Trophoblast cell (in vitro differentiated cells and primary cell): ENCODE results near the gene PFKFB3.

Experiments
- DNase-seq, 2 donors: peaks; one replicate each; pipeline ENCODE4 v3.0.0-alpha.2; 2016
- H2AFZ ChIP-seq: 2 replicates; pipeline ENCODE4 v1.6.1; 2013; ENCODE audit warnings: low read length, moderate library complexity, mild to moderate bottlenecking; ENCODE audit not compliant: insufficient read depth, poor library complexity
- H2AK5ac ChIP-seq: 2 replicates; pipeline ENCODE4 v1.6.1; 2013; ENCODE audit warnings: mild to moderate bottlenecking, low read length
- H2BK120ac ChIP-seq: 2 replicates; pipeline ENCODE4 v1.6.1; 2013; ENCODE audit warnings: low read length, mild to moderate bottlenecking, moderate library complexity; ENCODE audit not compliant: insufficient read depth, poor library complexity
- H2BK12ac ChIP-seq: 2 replicates; pipeline ENCODE4 v1.6.1; 2013; ENCODE audit warnings: mild to moderate bottlenecking, low read length, moderate library complexity
- H2BK5ac ChIP-seq: 2 replicates; pipeline ENCODE4 v1.6.1; 2013; ENCODE audit warnings: low read length, low read depth, moderate library complexity, mild to moderate bottlenecking; ENCODE audit not compliant: poor library complexity
- H3K14ac ChIP-seq: 2 replicates; pipeline ENCODE4 v1.6.1; 2013; ENCODE audit warnings: mild to moderate bottlenecking, low read length
- H3K18ac ChIP-seq: 2 replicates; pipeline ENCODE4 v1.6.1; 2013; ENCODE audit warnings: mild to moderate bottlenecking, low read length
- H3K23ac ChIP-seq: 2 replicates; pipeline ENCODE4 v1.6.1; 2013; ENCODE audit warnings: low read length
- H3K27ac ChIP-seq: 2 replicates; pipeline ENCODE4 v1.5.1; 2013; ENCODE audit warnings: low read depth, mild to moderate bottlenecking, inconsistent platforms, low read length, moderate library complexity
- H3K27me3 ChIP-seq: 2 replicates; pipeline ENCODE4 v1.6.1; 2013; ENCODE audit warnings: inconsistent platforms, mild to moderate bottlenecking, low read length, moderate library complexity; ENCODE audit not compliant: insufficient read depth
- H3K36me3 ChIP-seq, 2 experiments: 1 replicate in 1 of 2; 2 replicates in 1 of 2; pipeline ENCODE4 v1.6.1; 2013; ENCODE audit warnings: low read length in 2 of 2, mild to moderate bottlenecking in 2 of 2, moderate library complexity in 1 of 2; ENCODE audit not compliant: insufficient read depth in 2 of 2, control insufficient read depth in 1 of 2
- H3K4ac ChIP-seq: 2 replicates; pipeline ENCODE4 v1.6.1; 2013; ENCODE audit warnings: low read depth, mild to moderate bottlenecking, low read length, moderate library complexity
- H3K4me1 ChIP-seq, 2 experiments: 1 replicate in 1 of 2; 2 replicates in 1 of 2; pipeline ENCODE4 v1.6.1; 2013; ENCODE audit warnings: low read length in 2 of 2, mild to moderate bottlenecking in 2 of 2, moderate library complexity in 1 of 2; ENCODE audit not compliant: insufficient read depth in 2 of 2, control insufficient read depth in 1 of 2
- H3K4me2 ChIP-seq: 2 replicates; pipeline ENCODE4 v1.6.1; 2013; ENCODE audit warnings: inconsistent platforms, mild to moderate bottlenecking, low read length, moderate library complexity
- H3K4me3 ChIP-seq: 2 replicates; pipeline ENCODE4 v1.5.1; 2013; ENCODE audit warnings: mild to moderate bottlenecking, low read depth, low read length, inconsistent platforms
- H3K79me1 ChIP-seq: one replicate; pipeline ENCODE4 v1.6.1; 2013; ENCODE audit warnings: low read length
- H3K79me2 ChIP-seq: 2 replicates; pipeline ENCODE4 v1.6.1; 2013; ENCODE audit warnings: low read length, mild to moderate bottlenecking; ENCODE audit not compliant: control insufficient read depth, insufficient read depth, poor library complexity
- H3K9ac ChIP-seq: 2 replicates; pipeline ENCODE4 v1.6.1; 2013; ENCODE audit warnings: mild to moderate bottlenecking, low read length
- H3K9me3 ChIP-seq: 2 replicates; pipeline ENCODE4 v1.6.1; 2013; ENCODE audit warnings: low read depth, mild to moderate bottlenecking, control low read depth, inconsistent platforms, low read length; ENCODE audit not compliant: insufficient read depth
- H4K12ac ChIP-seq: 2 replicates; pipeline ENCODE4 v1.6.1; 2013; ENCODE audit warnings: low read depth, mild to moderate bottlenecking, low read length, moderate library complexity
- H4K8ac ChIP-seq: 2 replicates; pipeline ENCODE4 v1.6.1; 2013; ENCODE audit warnings: low read depth, mild to moderate bottlenecking, low read length, moderate library complexity
- H4K91ac ChIP-seq: one replicate; pipeline ENCODE4 v1.6.1; 2013; ENCODE audit warnings: low read depth, mild to moderate bottlenecking, low read length, moderate library complexity
- WGBS: extraction: QIAGEN DNeasy Blood & Tissue Kit; methylation state at CpG from one replicate; pipeline ENCODE4 v1.1.7; 2013; ENCODE audit warnings: missing lambda C conversion rate; ENCODE audit not compliant: insufficient read length, insufficient coverage; ENCODE audit errors: extremely low coverage; 5-methylcytosine and 5-hydroxymethylcytosine counted together

Gene PFKFB3

GRCh38 chr10:6220418-6221191, 17.9 kb downstream of the PFKFB3 start:
- H3K79me2 ChIP-seq: peaks cover 13% of the 10 kb centered on the region
- peaks cover 38% of the 10 kb centered on the region for H3K79me1 ChIP-seq
- H3K14ac ChIP-seq: peak overlapping the region; percentile 83
- H2BK120ac ChIP-seq: peak overlapping the region; percentile 95
- no peak overlapping the region for H3K23ac ChIP-seq
- no CpG with 5 or more reads among the region's 32 CpGs for WGBS
- H2BK12ac ChIP-seq: peak overlapping the region; percentile 16
- DNase-seq: no peak
- no peak overlapping the region for H3K4me2 ChIP-seq
- no peaks in the 10 kb centered on the region for H3K27me3 ChIP-seq
- H4K8ac ChIP-seq: peak overlapping the region; percentile 39
- peaks cover 16% of the 10 kb centered on the region for H3K9me3 ChIP-seq
- H4K12ac ChIP-seq: no peak overlapping the region
- H3K4me3 ChIP-seq: no peak overlapping the region
- H2AFZ ChIP-seq: no peak overlapping the region
- H2BK5ac ChIP-seq: peak overlapping the region; percentile 86
- H2AK5ac ChIP-seq: peak overlapping the region; percentile 8
- H3K36me3 ChIP-seq: peaks cover 84 to 90% of the 10 kb centered on the region in 2 experiments
- H3K4me1 ChIP-seq: peaks cover 34 to 41% of the 10 kb centered on the region in 2 experiments
- no peak overlapping the region for H3K4ac ChIP-seq
- no peak overlapping the region for H3K9ac ChIP-seq
- H3K18ac ChIP-seq: peak overlapping the region; percentile 69
- H3K27ac ChIP-seq: peak overlapping the region; percentile 93
- peak overlapping the region; percentile 94 for H4K91ac ChIP-seq

GRCh38 chr10:6221192-6221940, 18.6 kb downstream of the PFKFB3 start:
- Histone ChIP-seq H2BK120ac (peak overlapping the region; percentile 95), H3K4me3 (no peak overlapping the region), H4K8ac (peak overlapping the region; percentile 55), H3K9me3 (peaks cover 16% of the 10 kb centered on the region), H2BK5ac (peak overlapping the region; percentile 86), H3K79me1 (peaks cover 38% of the 10 kb centered on the region), H3K18ac (peak overlapping the region; percentile 69), H4K91ac (peak overlapping the region; percentile 94), H3K4me1 (peaks cover 34 to 41% of the 10 kb centered on the region in 2 experiments), H3K23ac (no peak overlapping the region), H3K27ac (peak overlapping the region; percentile 93), H3K4me2 (no peak overlapping the region), H3K9ac (no peak overlapping the region), H2AK5ac (peak overlapping the region; percentile 80), H3K14ac (peak overlapping the region; percentile 83), H2BK12ac (peak overlapping the region; percentile 85), H3K4ac (peak overlapping the region; percentile 30), H3K36me3 (peaks cover 84 to 90% of the 10 kb centered on the region in 2 experiments), H3K27me3 (no peaks in the 10 kb centered on the region), H2AFZ (no peak overlapping the region), H4K12ac (peak overlapping the region; percentile 25), H3K79me2 (peaks cover 13% of the 10 kb centered on the region)
- no peak for DNase-seq
- whole genome bisulfite sequencing: no CpG with 5 or more reads among the region's 30 CpGs

- no CpG with 5 or more reads among the region's 21 CpGs for WGBS
- no peak for DNase-seq
Measured at GRCh38 chr10:6221971-6222751, 19.4 kb downstream of the PFKFB3 start.

GRCh38 chr10:6222755-6223154, 20.0 kb downstream of the PFKFB3 start:
- peaks cover 34 to 41% of the 10 kb centered on the region in 2 experiments for H3K4me1 ChIP-seq
- H3K23ac ChIP-seq: no peak overlapping the region
- H3K4me3 ChIP-seq: no peak overlapping the region
- peak overlapping the region; percentile 66 for H3K4ac ChIP-seq
- peaks cover 16% of the 10 kb centered on the region for H3K9me3 ChIP-seq
- peak overlapping the region; percentile 96 for H3K18ac ChIP-seq
- H2BK5ac ChIP-seq: peak overlapping the region; percentile 97
- H3K36me3 ChIP-seq: peaks cover 82 to 89% of the 10 kb centered on the region in 2 experiments
- peak overlapping the region; percentile 95 for H3K27ac ChIP-seq
- peak overlapping the region; percentile 99 for H2BK120ac ChIP-seq
- no peak for DNase-seq
- H3K79me2 ChIP-seq: peaks cover 13% of the 10 kb centered on the region
- peak overlapping the region; percentile 99 for H4K91ac ChIP-seq
- peak overlapping the region; percentile 99 for H2BK12ac ChIP-seq
- no peaks in the 10 kb centered on the region for H3K27me3 ChIP-seq
- peak overlapping the region; percentile 80 for H4K8ac ChIP-seq
- peak overlapping the region; percentile 33 for H2AFZ ChIP-seq
- H3K4me2 ChIP-seq: no peak overlapping the region
- peaks cover 38% of the 10 kb centered on the region for H3K79me1 ChIP-seq
- H3K9ac ChIP-seq: no peak overlapping the region
- H3K14ac ChIP-seq: peak overlapping the region; percentile 96
- no CpG with 5 or more reads among the region's 19 CpGs for WGBS
- peak overlapping the region; percentile 54 for H4K12ac ChIP-seq
- peak overlapping the region; percentile 96 for H2AK5ac ChIP-seq

More at GRCh38 chr10:6221971-6222751, 19.4 kb downstream of the PFKFB3 start:
- peak overlapping the region; percentile 99 for H2BK12ac ChIP-seq
- H3K79me2 ChIP-seq: peaks cover 13% of the 10 kb centered on the region
- peaks cover 16% of the 10 kb centered on the region for H3K9me3 ChIP-seq
- H3K27me3 ChIP-seq: no peaks in the 10 kb centered on the region
- peak overlapping the region; percentile 97 for H2BK5ac ChIP-seq
- peaks cover 34 to 41% of the 10 kb centered on the region in 2 experiments for H3K4me1 ChIP-seq
- peak overlapping the region; percentile 80 for H4K8ac ChIP-seq
- peak overlapping the region; percentile 54 for H4K12ac ChIP-seq
- H2AK5ac ChIP-seq: peak overlapping the region; percentile 96
- peak overlapping the region; percentile 33 for H2AFZ ChIP-seq
- peak overlapping the region; percentile 96 for H3K14ac ChIP-seq
- H3K4me3 ChIP-seq: no peak overlapping the region
- no peak overlapping the region for H3K9ac ChIP-seq
- H3K4ac ChIP-seq: peak overlapping the region; percentile 66
- no peak overlapping the region for H3K23ac ChIP-seq
- peak overlapping the region; percentile 95 for H3K27ac ChIP-seq
- peaks cover 38% of the 10 kb centered on the region for H3K79me1 ChIP-seq
- H4K91ac ChIP-seq: peak overlapping the region; percentile 99
- H3K36me3 ChIP-seq: peaks cover 81 to 87% of the 10 kb centered on the region in 2 experiments
- no peak overlapping the region for H3K4me2 ChIP-seq
- H3K18ac ChIP-seq: peak overlapping the region; percentile 96
- H2BK120ac ChIP-seq: peak overlapping the region; percentile 99
